Right atrium auricular region (tissue), 2 donors: ENCODE measurements around the gene GSDME. TPM values are rescaled to one million over a fixed set of nuclear protein-coding genes. Genes with fewer than 3 reads are reported as not detected.

Experiments
- DNase-seq: peaks from one replicate; pipeline ENCODE4 v3.0.0-alpha.2; 2019; ENCODE audit warnings: low spot score
- H3K27ac ChIP-seq, 2 donors: fragments of 200-600 bp; sonication (generic); 1 replicate in 1 of 2; 2 replicates in 1 of 2; pipeline ENCODE4 v1.5.1; 2016 to 2019
- H3K27me3 ChIP-seq, 2 donors: fragments of 200-600 bp; sonication (generic); one replicate each; pipeline versions ENCODE4 v1.5.1 to v1.6.0; 2017 to 2019
- H3K36me3 ChIP-seq: fragments of 200-600 bp; sonication (generic); one replicate; pipeline ENCODE4 v1.5.1; 2016
- H3K4me1 ChIP-seq, 2 donors: fragments of 200-600 bp; sonication (generic); one replicate each; pipeline versions ENCODE4 v1.5.1 to v1.6.0; 2017 to 2019
- H3K4me3 ChIP-seq, 2 donors: fragments of 200-600 bp; sonication (generic); 1 replicate in 1 of 2; 2 replicates in 1 of 2; pipeline ENCODE4 v1.5.1; 2017 to 2019; ENCODE audit warnings: mild to moderate bottlenecking in 1 of 2, moderate library complexity in 1 of 2
- H3K9me3 ChIP-seq, 2 donors: fragments of 200-600 bp; sonication (generic); one replicate each; pipeline ENCODE4 v1.5.1; 2019
- CTCF ChIP-seq, 2 donors: fragments of 200-600 bp; sonication (generic); IDR thresholded peaks; one replicate each; pipeline ENCODE4 v1.5.1; 2019; ENCODE audit warnings: antibody characterized with exemption in 2 of 2
- total RNA-seq, 2 donors: library from RNA; depleted of rRNA; stranded (reverse); fragments of >200 nt; gene quantifications; one replicate each; pipeline ENCODE4 v1.1.0, GENCODE V29; 2016

The GSDME gene
- total RNA-seq, 2 donors from 2014 or later: 7.7 to 11.9 TPM

GRCh38 chr7:24788961-24789576, 31.8 kb upstream of the GSDME start:
- H3K4me1 ChIP-seq: no peaks in the 10 kb centered on the region
- H3K27ac ChIP-seq: no peak overlapping the region
- no peak overlapping the region for H3K4me3 ChIP-seq
- no peak for DNase-seq
- no peak for TF ChIP-seq CTCF (IDR thresholded peaks at IDR 0.05)
- H3K27me3 ChIP-seq: no peaks in the 10 kb centered on the region
- no peaks in the 10 kb centered on the region for H3K9me3 ChIP-seq
- no peaks in the 10 kb centered on the region for H3K36me3 ChIP-seq

DNA sequence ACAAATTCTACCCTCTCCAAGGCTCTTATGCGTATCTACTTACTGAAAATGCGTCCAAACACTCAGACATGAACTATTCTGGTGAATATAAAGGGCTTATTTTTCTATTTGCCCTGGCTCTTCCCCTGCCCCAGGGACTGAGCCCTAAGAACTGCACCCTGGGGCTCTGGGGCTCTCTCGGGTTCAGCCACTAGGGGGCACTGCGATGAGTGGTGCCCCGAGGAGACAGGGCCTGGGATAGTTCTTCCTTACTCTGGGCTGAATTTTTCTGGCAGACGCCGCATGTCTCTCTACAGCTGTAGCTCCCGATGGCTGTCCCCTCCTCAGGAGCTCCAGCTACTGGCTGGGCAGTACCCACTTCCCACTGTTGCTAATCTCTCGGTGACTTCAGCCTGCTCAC, 30.8 kb upstream of the GSDME start:
- no peak overlapping the region for H3K27ac ChIP-seq

DNA sequence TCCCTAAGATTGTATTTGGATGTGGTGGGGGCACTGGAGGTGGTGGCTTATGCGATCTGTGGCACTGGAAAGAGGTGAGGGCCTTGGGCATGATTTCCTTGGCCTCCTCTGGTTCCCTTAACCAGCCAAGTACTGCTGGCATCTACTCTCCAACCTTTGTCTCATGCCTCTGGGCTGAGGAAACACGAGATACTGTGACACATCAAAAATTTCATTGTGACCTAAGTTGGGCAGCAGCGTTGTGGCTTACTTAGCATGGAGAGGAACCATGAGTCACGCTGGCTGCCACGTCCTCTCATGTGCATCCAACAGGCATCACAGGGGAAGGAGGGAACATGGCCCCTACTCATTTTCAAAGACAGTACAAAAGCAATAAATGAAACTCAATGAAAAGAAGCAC, 29.7 kb upstream of the GSDME start:
- H3K27ac ChIP-seq: no peak overlapping the region

More for the DNA sequence above, 30.8 kb upstream of the GSDME start:
- Histone ChIP-seq H3K9me3 (no peaks in the 10 kb centered on the region), H3K27me3 (no peaks in the 10 kb centered on the region), H3K36me3 (no peaks in the 10 kb centered on the region), H3K4me3 (no peak overlapping the region), H3K4me1 (no peaks in the 10 kb centered on the region)
- TF ChIP-seq CTCF (IDR thresholded peaks at IDR 0.05): peak in 1 of 2 donors; percentile 30
- no peak for DNase-seq

GRCh38 chr7:24786306-24786705, 29.0 kb upstream of the GSDME start:
- no peak for TF ChIP-seq CTCF (IDR thresholded peaks at IDR 0.05)
- H3K9me3 ChIP-seq: no peaks in the 10 kb centered on the region
- H3K27ac ChIP-seq: no peak overlapping the region
- no peaks in the 10 kb centered on the region for H3K36me3 ChIP-seq
- H3K27me3 ChIP-seq: no peaks in the 10 kb centered on the region
- no peak for DNase-seq
- no peak overlapping the region for H3K4me3 ChIP-seq
- no peaks in the 10 kb centered on the region for H3K4me1 ChIP-seq

More for the DNA sequence above, 29.7 kb upstream of the GSDME start:
- no peak for TF ChIP-seq CTCF (IDR thresholded peaks at IDR 0.05)
- H3K9me3 ChIP-seq: no peaks in the 10 kb centered on the region
- no peak for DNase-seq
- no peaks in the 10 kb centered on the region for H3K36me3 ChIP-seq
- H3K4me1 ChIP-seq: no peaks in the 10 kb centered on the region
- H3K4me3 ChIP-seq: no peak overlapping the region
- H3K27me3 ChIP-seq: no peaks in the 10 kb centered on the region

GRCh38 chr7:24784277-24784676, 27.0 kb upstream of the GSDME start:
- H3K4me1 ChIP-seq: peaks cover 0 to 2% of the 10 kb centered on the region in 2 donors
- H3K36me3 ChIP-seq: no peaks in the 10 kb centered on the region
- H3K27me3 ChIP-seq: no peaks in the 10 kb centered on the region
- H3K4me3 ChIP-seq: no peak overlapping the region
- no peak overlapping the region for H3K27ac ChIP-seq
- DNase-seq: no peak
- no peaks in the 10 kb centered on the region for H3K9me3 ChIP-seq
- TF ChIP-seq CTCF (IDR thresholded peaks at IDR 0.05): no peak

GRCh38 chr7:24783698-24784097, 26.4 kb upstream of the GSDME start:
- TF ChIP-seq CTCF (IDR thresholded peaks at IDR 0.05): no peak
- peaks cover 0 to 5% of the 10 kb centered on the region in 2 donors for H3K4me1 ChIP-seq
- no peak for DNase-seq
- H3K27me3 ChIP-seq: no peaks in the 10 kb centered on the region
- H3K9me3 ChIP-seq: no peaks in the 10 kb centered on the region
- no peak overlapping the region for H3K4me3 ChIP-seq
- H3K36me3 ChIP-seq: no peaks in the 10 kb centered on the region
- H3K27ac ChIP-seq: no peak overlapping the region
